HG03045 (cell line): Measurements from ENCODE around the gene LDHD.

ENCODE experiments used
- ATAC-seq: cut with Tn5 transposase; IDR thresholded peaks from one replicate; pipeline ENCODE4 v1.9.1; 2021; ENCODE audit warnings: mild to moderate bottlenecking, moderate library complexity; ENCODE audit not compliant: unreplicated experiment

LDHD gene

DNA sequence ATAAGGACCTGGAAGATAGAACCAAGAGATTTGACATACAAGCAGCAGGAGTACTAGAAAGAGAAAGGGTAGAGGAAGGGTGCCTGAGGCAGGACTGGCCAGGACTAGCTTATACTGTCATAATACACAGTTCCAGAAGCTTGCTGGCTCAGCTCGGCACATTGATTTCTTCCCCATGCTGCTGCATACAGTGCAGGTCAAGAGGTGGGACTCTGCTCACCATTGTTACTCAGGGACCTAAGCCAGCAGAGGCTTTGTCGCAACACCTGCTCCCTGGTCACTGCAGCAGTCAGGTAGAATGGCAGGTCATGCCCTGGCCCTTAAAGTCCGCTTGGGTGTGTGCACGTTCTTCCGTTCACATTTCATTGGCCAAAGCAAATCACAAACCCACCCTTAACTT lies 32.8 kb downstream of the LDHD start:
- ATAC-seq = no peak

DNA sequence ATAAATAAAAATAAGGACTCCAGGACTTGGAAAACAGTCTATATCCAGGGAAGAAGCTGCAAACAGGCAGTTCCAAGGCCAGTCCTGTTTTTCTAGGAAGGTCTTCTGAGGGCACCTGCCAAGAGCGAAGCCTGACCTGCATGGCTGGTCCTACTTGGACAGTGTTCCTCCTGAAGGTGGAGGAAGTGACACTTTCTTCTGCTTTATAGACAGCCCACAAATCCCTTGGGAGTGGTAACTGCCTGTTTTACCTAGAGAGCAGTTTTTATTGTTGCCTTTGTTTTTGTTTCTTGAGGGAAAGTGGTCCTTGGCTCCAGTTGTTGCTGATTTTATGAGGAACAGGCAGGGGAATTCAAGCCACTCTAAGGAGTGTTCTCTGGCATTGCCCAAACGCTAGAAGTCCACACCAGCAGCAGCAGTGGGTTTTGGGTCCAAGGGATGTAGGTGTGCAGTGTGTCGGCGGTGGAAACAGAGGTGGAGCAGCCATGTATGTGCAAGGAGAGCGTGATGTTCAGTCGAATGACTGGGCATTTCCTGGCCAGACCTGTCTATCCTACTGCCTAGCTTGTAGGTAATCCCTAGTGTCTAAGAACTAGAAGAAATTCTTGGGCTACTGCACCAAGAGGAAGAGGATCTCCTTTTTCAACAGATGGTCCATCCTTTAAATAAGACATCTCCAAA lies 35.3 kb downstream of the LDHD start:
- no peak for ATAC-seq

DNA sequence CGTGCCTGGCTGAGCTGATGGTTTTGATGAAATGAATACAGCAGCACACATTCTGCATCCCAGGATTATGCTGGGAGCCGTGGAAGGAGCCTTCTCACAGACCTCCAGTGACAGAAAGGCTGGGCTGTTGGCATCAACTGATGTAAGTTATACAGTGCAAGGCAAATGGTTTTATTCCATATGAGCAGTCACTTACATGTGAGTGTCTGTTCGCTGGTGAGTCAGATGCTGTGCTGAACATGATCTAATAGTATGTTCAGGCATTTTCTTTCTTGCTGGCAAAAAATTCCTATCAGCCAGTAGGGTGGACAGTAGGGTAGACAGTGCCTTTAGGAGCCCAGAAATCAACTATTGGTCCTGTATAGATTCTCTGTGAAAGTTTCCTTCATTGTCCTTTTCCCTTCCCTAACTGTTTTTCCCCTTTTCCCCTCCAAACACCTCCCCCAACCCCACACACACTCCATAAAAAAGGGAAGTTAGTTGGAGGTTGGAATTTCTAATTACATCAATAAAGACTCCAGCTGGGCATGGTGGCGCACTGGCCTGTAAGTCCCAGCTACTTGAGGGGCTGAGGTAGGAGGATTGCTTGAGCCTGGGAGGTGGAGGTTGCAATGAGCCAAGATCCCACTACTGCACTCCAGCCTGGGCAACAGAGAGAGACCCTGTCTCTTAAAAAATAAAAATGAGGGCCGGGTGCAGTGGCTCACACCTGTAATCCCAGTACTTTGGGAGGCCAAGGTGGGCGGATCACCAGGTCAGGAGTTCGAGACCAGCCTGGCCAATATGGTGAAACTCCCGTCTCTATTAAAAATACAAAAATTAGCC lies 36.2 kb downstream of the LDHD start:
- no peak for ATAC-seq

DNA sequence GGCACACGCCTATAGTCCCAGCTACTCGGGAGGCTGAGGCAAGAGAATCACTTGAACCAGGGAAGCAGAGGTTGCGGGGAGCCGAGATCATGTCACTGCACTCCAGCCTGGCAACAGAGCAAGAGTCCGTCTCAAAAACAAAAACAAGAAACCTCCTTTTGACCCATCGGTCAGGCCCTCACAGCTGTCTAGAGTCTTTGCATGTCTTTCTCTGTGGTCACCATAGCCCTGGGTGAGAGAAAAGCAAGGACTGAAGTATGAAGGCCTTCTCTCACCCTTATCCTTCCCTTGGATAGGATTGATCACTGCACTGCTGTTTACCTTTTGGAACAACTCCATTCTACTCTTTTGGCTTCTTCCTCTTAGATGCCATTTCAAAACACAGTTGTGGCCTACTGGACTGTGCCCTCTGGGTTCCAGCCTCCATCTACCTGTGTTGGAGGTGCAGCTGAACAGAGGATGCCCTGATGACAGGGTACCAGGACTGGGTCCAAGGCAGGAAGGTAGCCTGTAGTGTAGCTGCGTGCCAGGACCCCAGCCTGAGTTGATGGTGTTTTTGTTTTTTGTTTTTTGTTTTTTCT lies 37.1 kb downstream of the LDHD start:
- ATAC-seq = no peak

DNA sequence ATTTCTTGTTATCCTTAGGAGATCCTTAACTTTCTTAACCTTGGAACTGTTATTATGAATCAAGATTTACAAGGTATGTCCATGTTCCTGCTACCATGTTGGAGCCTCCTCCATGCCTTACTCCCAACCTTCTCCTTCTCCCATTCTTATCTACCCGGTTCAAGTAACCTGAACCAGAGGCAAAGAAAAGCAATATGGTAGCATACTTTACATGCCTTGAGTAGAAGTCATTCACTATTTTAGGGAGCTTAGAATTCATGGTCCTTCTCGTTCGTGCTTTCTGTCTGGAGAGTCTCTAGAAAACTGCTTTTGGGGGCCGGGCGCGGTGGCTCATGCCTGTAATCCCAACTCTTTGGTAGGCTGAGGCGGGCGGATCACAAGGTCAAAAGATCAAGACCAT lies 37.7 kb downstream of the LDHD start:
- no peak for ATAC-seq

DNA sequence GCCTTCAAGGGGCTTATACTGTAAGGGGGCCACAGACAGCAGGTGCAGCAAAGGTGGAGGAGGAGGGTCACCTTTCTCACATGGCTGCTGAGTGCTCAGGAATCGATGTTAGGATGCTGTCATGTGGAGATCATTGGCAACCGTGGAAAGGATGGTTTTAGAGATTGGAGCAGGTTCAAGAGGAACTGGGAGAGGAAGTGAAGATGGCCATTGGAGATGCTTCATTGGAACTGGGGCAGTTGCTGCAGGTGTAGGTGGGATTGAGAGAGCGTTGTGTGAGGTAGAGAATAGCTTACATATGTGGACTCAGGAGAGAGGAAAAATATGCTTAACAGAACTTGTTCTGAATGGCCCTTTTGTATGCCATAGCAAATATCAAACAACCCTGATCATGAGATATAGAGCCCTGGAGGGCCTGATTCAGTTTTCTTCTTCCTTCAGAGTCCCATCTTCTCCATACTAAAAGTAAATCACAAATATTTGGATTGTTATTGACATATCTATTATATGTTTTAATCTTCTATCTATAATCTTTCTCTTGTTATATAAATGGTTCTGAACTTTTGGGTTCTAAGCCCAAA lies 40.8 kb downstream of the LDHD start:
- no peak for ATAC-seq

DNA sequence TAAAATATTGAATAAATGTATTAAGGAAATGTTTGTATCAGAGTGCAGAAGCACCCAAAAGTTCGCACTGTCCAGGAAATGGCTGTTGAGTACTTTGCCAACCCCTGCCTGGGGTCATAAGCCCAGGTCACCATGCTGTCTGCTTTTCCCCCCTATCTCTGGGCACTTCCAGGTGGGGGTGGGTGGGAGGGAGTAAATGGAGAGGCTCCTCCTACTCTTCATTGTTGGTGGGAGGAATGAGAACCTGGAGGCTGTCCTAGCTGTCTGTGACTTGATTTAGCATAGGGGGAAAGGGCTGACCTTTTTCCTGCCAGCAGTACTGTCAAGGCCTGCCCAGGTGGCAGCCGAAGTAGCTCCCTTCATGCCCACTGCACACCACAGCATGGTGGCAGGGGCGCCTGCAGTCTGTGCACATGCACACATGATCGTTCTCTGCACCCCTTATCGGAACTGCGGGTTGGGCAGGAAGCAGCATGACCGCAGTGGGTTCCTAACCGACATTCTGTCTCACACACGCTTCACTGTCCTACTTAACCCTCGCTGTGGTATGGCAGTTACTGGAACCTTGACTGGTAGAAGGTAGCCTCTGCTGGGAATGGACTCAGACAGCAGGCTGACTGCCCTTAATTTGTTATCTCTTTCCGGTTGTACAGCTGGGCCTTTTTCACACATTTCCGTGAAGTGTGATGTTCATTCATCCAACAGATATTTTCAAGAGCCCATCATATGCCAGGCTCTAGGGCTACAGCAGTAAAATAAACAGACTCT lies 41.5 kb downstream of the LDHD start:
- peak; percentile 95 for ATAC-seq

DNA sequence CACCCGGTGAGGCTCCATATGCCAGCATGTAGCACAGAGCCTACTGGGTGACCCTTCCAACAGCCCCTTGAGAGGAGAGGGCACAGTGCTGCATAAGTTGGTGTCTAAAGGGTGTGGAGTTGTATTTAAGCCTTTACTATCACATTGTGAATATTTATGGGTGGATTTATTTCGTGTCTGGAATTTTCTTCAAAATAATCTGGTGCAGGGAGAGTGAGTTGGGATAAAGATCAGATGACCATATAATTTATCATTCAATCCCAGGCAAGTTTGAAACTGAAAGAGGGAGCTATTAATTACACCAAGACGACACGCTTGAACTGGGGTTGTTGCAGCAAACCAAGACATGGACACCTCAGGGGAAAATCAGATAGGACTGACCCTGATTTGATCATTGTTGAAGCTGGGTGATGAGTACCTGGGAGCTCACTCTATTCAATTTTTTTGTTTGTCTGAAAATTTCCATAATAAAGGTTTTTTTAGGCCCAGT lies 42.2 kb downstream of the LDHD start:
- no peak for ATAC-seq

DNA sequence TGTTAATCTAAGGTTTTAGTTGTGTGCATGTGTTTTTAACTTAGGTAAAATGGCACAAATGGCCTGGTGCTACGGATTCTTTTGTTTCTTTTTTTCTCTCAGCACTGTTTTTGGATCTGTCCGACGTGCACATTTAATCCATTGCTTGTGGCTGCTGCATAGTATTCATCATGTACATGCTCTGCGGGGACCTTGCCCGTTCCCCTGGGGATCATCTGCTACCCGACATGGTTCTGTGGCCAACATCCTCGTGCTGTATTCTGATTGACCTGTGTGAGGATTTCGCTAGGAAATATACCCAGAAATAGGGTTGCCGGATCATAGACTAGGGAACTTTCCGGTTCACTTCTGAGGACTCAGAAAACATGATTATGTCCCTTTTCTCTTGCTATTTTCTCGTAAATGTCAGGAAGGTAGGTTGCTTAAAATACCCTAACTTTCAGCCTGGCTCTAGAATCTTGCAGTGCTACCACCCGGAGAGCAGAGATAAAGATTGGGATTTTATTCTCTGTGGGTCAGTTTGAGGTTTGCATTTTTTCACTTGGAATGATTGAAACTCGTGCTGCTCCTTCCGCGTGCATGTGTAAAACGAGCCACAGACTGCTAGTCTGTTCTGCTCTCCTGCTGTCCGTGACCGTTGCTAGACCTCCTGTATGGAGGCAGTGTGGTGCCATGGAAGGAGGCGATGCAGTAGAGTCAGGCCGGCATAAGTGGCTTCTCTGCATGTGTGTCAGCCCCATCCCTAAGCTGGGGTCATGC lies 42.9 kb downstream of the LDHD start:
- no peak for ATAC-seq

DNA sequence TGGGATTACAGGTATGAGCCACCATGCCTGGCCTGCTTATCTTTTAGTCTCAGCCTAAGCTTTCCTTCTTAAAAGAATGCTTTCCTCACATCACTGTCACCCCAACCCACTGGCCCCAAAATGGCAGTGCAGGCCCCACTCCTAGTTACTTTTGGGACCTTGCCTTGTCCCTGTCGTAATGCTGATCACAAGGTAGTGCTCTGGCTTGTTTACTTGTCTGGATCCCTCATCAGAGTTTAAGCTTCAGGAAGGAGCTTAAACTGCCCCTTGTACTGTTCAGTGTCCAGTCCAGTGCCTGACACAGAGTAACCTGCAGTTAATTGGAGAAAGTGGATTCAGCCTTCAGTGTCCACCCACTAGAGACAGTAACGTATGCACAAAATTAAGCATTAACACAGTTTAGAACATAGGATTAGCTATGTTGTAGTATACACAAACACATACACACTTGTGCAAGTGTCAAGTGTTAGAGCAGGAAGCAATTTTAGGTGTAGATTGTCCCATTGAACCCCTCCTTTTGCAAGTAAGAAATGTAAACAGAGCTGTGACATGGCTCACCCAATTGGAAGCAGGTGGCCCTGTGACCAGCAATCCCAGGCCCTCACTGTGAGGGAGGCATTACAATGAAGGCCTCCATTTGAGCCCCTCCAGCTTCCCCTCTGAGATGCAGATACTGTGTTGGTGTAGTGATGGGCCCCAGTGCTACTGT lies 44.2 kb downstream of the LDHD start:
- ATAC-seq = no peak

DNA sequence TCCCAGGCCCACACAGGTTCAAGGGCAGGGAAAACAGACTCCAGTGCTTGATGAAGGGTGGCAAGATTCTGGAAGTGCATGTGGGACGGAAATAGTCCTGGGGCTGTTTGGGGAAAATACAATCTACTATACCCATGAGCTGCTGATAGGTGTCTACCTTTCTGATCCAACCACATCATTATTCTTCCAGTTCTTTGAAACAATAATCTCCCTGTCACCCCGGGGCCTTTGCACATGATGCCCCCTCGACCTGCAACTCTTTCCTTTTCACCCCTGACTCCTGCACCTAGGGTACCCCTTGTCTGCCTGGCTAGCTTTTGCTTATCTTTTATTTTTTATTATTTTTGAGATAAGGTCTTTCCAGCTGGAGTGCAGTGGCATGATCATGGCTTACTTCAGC lies 45.0 kb downstream of the LDHD start:
- no peak for ATAC-seq

DNA sequence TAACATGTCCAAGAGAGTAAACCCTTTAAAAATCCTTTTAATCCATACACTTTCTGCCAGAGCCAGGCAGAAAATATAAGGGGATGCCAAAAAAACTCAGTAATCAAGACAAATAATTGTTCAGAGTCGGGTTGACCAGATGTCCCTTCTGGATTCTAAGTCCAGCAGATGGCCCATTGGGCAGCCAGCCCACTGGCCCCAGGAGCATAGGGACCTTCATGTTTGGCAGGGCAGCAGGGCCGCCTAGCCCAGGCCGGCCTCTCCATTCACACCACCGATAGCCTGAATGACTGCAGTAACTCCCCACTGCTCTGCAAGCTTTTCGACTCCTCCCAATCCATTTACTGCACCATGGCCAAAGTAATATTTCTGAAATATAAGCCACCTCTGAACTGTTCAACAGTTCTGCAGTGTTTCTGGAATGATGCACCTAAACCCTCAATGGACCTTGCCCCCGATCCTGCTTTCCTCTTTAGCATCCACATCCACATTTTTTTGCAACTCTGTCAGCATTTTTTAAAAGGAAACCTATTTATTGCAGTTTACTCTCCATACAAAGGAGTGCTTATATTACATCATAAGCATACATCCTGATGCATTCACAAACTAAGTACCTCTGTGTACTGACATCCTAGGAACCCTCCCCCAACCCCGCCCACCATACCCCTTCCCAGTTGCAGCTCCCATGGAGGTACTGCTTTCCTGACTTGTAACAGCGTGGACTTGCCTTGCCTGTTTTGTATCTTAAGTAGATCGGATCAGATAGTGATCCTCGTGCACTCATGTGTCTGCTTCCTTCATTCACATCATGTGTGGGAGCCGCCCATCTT lies 46.4 kb downstream of the LDHD start:
- no peak for ATAC-seq

DNA sequence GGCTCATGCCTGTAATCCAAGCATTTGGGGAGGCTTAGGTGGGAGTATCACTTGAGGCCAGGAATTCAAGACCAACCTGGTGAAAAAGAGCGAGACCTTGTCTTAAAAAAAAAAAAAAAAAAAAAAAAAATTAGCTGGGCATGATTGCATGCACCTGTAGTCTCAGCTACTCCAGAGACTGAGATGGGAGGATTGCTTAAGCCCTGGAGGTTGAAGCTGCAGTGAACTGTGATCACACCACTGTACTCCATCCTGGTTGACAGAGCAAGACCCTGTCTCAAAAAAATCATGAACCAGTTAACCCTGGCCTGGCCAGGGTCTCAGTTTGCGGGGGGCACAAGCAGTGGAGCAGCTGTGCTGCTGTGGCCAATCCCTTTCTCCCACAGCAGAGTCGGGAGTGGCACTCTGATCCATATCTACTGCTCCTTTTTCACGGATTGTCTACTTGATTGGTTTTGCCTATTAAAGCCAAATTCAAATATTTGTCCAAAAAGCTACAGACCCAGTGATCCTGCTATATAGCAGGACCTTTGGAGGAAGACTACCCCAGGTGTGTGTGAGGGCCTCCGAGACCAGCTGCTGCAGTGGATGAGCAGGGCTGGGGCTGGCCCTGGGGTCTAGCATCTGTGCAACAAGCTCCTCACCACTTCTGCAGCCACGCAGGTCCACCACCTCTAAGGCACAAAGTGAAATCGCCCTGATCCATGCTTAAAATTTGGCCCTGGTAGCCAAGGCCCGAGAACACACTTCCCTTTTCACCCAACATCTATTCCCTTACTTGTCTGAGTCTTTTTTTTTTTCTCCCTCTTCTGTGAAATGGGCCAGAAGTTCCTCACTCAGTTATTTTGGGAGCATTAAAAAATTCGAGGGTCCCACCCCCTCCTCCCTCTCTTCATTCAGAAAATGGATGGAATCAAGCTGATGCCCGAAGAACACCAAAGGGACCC lies 48.2 kb downstream of the LDHD start:
- ATAC-seq = no peak

DNA sequence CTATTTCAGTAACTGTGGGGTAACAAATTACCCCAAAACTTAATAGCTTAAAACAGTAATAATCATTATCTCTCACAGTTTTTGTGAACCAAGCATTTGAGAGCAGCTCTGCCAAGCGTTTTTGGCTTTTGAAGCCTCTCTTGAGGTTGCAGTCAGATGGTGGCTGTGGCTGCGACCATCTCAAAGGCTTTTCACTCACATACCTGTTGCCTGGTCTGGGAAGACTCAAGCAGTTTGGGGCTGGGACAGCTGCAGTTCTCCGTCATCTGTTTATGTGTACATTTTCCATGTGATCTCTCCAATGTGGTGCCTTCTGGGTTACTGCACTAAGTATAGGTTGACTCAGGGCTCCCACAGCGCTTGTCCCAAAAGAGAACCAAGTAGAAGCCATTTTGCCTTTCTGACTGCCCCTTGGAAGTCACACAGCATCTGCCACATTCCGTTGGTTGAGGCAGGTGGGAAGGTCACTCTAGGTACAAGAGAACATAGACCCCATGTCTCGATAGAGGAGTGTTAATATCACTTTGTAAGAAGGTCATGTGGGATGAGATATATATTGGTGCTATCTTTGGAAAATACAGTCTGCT lies 49.6 kb downstream of the LDHD start:
- ATAC-seq = no peak

DNA sequence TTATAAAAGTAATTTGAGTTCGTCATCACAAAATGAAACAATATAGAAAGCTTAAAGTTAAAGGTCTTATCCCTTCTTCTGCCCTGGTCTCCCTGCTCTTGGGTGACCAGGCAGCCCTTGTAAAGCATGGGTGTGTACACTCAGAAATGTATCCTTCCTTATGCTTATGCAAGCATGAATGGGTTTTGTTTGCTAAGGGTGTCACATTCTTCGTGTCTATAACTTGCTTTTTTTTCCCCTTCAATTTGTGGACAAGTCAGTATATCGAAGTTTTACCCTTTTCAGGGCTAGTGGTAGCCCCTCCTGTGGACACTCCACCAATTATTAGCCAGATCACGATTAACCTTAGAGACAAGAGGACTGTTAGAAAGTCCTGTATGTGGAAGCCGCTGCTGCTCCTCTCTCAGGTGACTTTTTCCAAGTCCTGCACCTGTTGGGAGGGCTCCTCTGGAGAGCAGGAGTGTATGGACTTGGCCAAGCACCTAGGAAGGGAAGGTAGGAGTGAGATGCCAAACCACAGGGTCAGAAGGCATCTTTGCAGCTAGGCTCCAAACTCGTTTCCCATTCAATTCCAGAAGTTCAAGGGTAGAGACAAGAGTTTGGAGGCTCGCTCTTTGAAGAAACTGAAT lies 50.9 kb downstream of the LDHD start:
- ATAC-seq = no peak

DNA sequence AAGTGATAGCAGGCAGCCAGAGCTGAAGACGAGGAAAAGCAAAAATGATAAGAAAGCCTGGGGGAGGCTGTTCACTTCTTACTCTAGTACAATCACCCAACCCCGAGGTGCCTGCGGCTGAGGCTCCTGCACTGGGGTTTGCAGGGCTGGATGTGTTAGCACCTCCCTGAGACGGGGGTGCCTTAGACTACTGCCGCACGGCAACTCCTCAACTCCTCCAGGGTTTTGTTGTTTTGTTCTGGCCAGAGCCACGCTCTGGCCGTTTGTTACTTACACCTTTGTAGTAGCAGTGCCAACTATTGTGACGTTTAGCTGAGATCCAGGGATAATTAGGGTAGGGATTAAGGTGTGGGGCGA lies 51.5 kb downstream of the LDHD start:
- ATAC-seq = no peak
